Chondrocyte (in vitro differentiated cells): ENCODE results near the gene ARL4D. TPM values are rescaled to one million over a fixed set of nuclear protein-coding genes. Genes with fewer than 3 reads are reported as not detected.

Source experiments
- DNase-seq: peaks from one replicate; pipeline ENCODE4 v3.0.0; 2021; ENCODE audit warnings: mixed read lengths, low spot score
- H3K27ac Mint-ChIP-seq: one replicate; pipeline ENCODE4 v1.8.0; 2021; ENCODE audit warnings: mild to moderate bottlenecking, moderate library complexity, mixed read lengths; ENCODE audit not compliant: unreplicated experiment
- H3K27me3 Mint-ChIP-seq: 2 replicates; pipeline ENCODE4 v1.8.0; 2021; ENCODE audit warnings: low read depth, mixed read lengths
- H3K36me3 Mint-ChIP-seq: 2 replicates; pipeline ENCODE4 v1.8.0; 2021; ENCODE audit warnings: low read depth, mixed read lengths
- H3K4me1 Mint-ChIP-seq: 2 replicates; pipeline ENCODE4 v1.8.0; 2021; ENCODE audit warnings: low read depth, mild to moderate bottlenecking, mixed read lengths
- H3K4me3 Mint-ChIP-seq: one replicate; pipeline ENCODE4 v1.8.0; 2021; ENCODE audit warnings: mild to moderate bottlenecking, moderate library complexity, mixed read lengths; ENCODE audit not compliant: unreplicated experiment
- H3K9me3 Mint-ChIP-seq: 2 replicates; pipeline ENCODE4 v1.8.0; 2021; ENCODE audit warnings: low read depth, mixed read lengths
- total RNA-seq: library from RNA; stranded (reverse); gene quantifications from 3 replicates; pipeline ENCODE4 v1.2.1, GENCODE V29; 2021
- TF ChIP-seq, protein P1 (sequence below): fragments of 200-600 bp; sonication (generic); IDR thresholded peaks from 2 replicates; pipeline ENCODE4 v1.5.0; 2021; ENCODE audit warnings: antibody characterized with exemption, mild to moderate bottlenecking, moderate library complexity

ARL4D gene
- total RNA-seq, 1 donor from 2014 or later, result 37.5 TPM

DNA sequence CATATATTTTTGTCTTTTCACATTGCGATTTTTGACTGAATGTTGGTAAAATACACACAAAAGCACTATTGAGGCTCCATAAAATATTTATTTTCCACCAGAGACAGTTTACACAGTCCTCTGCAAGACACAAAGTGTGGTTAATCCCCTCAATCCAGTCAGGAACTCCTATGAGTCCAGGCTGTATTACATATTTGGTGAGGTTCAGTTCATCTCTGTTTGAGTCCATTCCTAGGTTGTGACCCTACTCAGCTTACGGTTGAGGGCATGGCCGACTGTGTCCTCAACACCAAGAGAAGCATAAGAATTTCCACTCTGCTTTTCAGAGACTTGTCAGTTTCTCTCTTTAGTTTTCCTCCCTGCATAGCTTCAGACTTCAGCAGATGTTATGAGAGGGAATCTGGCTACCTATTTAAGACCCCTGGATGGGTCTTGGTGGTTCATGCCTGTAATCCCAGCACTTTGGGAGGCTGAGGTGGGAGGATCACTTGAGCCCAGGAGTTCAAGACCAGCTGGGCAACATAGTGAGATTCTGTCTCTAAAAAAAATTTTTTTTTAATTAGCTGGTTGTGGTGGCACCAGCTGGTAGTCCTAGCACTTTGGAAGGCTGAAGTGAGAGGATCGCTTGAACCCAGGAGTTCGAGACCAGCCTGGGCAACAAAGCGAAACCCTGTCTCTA lies 25.1 kb downstream of the ARL4D start:
- TF ChIP-seq, protein P1, sequence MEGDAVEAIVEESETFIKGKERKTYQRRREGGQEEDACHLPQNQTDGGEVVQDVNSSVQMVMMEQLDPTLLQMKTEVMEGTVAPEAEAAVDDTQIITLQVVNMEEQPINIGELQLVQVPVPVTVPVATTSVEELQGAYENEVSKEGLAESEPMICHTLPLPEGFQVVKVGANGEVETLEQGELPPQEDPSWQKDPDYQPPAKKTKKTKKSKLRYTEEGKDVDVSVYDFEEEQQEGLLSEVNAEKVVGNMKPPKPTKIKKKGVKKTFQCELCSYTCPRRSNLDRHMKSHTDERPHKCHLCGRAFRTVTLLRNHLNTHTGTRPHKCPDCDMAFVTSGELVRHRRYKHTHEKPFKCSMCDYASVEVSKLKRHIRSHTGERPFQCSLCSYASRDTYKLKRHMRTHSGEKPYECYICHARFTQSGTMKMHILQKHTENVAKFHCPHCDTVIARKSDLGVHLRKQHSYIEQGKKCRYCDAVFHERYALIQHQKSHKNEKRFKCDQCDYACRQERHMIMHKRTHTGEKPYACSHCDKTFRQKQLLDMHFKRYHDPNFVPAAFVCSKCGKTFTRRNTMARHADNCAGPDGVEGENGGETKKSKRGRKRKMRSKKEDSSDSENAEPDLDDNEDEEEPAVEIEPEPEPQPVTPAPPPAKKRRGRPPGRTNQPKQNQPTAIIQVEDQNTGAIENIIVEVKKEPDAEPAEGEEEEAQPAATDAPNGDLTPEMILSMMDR, result no peak
- DNase-seq, result no peak
- Mint-ChIP-seq H3K4me1 (peaks cover 11% of the 10 kb centered on the region), H3K36me3 (no peaks in the 10 kb centered on the region), H3K9me3 (no peaks in the 10 kb centered on the region), H3K27me3 (no peaks in the 10 kb centered on the region), H3K27ac (no peak overlapping the region), H3K4me3 (no peak overlapping the region)

DNA sequence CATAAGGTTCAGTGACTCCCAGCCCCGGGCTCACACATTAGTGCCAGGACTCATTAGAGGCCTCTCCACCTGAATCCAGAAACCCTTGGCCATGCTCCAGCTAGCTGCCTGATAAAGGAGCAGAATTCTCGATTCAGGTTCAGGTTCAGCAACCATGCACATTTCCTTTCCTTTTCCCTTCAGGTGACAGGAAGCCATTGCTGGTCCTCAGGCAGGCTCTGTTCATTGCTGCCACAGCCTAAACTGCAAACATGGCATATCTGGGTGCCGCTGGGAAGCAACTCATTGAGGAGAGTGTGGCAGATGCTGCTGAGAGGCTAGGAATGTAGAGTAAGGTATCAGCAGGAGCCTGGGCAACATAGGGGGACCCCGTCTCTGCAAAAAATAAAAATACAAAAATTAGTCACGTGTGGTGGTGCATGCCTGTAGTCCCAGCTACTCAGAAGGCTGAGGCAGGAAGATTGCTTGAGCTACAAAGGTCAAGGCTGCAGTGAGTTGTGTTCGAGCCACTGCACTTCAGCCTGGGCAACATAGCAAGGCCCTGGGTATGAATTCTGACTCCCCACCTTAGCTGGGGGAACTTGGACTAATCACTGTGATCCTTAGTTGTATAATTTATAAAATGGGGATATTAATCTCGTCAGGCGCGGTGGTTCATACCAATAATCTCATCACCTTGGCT lies 28.7 kb downstream of the ARL4D start:
- H3K27me3 Mint-ChIP-seq, result no peaks in the 10 kb centered on the region
- H3K9me3 Mint-ChIP-seq, result no peaks in the 10 kb centered on the region
- no peak for DNase-seq
- no peaks in the 10 kb centered on the region for H3K36me3 Mint-ChIP-seq
- TF ChIP-seq, protein P1, result no peak
- no peak overlapping the region for H3K27ac Mint-ChIP-seq
- H3K4me3 Mint-ChIP-seq, result no peak overlapping the region
- peaks cover 29% of the 10 kb centered on the region for H3K4me1 Mint-ChIP-seq

GRCh38 chr17:43428524-43428923 lies 29.7 kb downstream of the ARL4D start:
- Mint-ChIP-seq H3K27me3 (no peaks in the 10 kb centered on the region), H3K9me3 (no peaks in the 10 kb centered on the region), H3K4me3 (no peak overlapping the region), H3K36me3 (no peaks in the 10 kb centered on the region), H3K27ac (no peak overlapping the region), H3K4me1 (peaks cover 33% of the 10 kb centered on the region)
- no peak for DNase-seq
- TF ChIP-seq, protein P1, result peak; percentile 67

- no peaks in the 10 kb centered on the region for H3K9me3 Mint-ChIP-seq
- H3K27ac Mint-ChIP-seq, result peak overlapping the region; percentile 33
- H3K36me3 Mint-ChIP-seq, result no peaks in the 10 kb centered on the region
- no peak overlapping the region for H3K4me3 Mint-ChIP-seq
- TF ChIP-seq, protein P1, result no peak
- peaks cover 57% of the 10 kb centered on the region for H3K4me1 Mint-ChIP-seq
- no peaks in the 10 kb centered on the region for H3K27me3 Mint-ChIP-seq
- no peak for DNase-seq
These were observed 32.3 kb downstream of the ARL4D start for GRCh38 chr17:43430936-43431713.
